GM21515 (cell line): ENCODE results near the gene NFATC2.
A peak's percentile ranks its signal among the peaks of the same experiment; 100 is the strongest.
"Not testable (repeated sequence)": the region's sequence is repeated elsewhere in the genome, so short reads cannot be mapped to it uniquely, and the experiment has no call there.

Source experiments
- ATAC-seq: cut with Tn5 transposase; IDR thresholded peaks from one replicate; pipeline ENCODE4 v1.9.1; 2021; ENCODE audit not compliant: unreplicated experiment

NFATC2 gene

GRCh38 chr20:51540580-51540979, 1.9 kb downstream of the NFATC2 start:
- ATAC-seq = no peak

DNA sequence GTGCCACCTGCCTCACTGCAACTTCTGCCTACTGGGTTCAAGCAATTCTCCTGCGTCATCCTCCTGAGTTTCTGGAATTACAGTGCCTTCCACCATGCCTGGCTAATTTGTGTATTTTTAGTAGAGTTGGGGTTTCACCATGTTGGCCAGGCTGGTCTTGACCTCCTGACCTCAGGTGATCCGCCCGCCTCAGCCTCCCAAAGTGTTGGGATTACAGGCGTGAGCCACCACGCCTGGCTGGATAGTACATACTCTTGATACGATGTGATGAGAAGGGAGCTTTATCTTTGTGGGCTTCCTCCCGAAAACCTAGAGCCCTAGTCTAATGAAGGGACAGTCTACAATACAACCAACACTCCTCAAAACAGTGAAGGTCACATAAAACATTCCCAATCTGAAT, 2.4 kb downstream of the NFATC2 start:
- ATAC-seq = not testable (repeated sequence)

GRCh38 chr20:51536116-51537069, 6.1 kb downstream of the NFATC2 start:
- no peak for ATAC-seq

GRCh38 chr20:51535674-51536073, 6.8 kb downstream of the NFATC2 start:
- ATAC-seq = no peak

GRCh38 chr20:51535075-51535386, 7.5 kb downstream of the NFATC2 start:
- no peak for ATAC-seq

GRCh38 chr20:51533291-51534172, 9.0 kb downstream of the NFATC2 start:
- ATAC-seq = no peak

DNA sequence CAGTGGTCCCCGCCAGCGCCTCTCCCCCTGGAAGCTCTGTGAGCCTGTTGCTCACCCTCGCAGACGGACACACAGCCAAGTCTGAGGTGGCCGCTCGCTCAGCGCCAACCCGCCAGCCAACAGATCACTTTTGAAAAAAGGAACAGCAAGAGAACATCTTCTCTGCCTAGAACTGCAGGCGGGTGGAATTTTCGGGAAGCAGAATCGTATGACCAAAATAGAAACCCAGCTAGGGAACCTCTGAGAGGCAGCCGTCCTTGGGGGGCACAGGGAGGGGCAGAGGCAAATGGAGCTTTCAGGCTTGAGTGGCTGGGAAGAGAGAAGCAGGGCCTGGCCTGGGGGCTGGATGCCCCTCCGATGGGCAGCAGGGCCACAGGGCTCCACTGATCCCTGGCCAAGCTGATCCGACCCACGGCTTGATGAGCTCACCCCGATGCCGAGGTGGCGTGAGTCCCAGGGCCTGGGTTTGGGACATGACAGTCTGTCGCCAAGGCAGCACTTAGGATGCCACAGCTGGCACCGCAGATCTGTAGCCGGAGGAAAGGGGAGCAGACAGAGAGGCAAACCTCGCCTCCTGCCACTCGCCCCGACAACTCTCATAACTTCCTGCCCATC, 9.8 kb downstream of the NFATC2 start:
- ATAC-seq = no peak

- no peak for ATAC-seq
Observed at GRCh38 chr20:51531712-51532456, 10.6 kb downstream of the NFATC2 start.

GRCh38 chr20:51531141-51531710, 11.3 kb downstream of the NFATC2 start:
- peak; percentile 46 for ATAC-seq

DNA sequence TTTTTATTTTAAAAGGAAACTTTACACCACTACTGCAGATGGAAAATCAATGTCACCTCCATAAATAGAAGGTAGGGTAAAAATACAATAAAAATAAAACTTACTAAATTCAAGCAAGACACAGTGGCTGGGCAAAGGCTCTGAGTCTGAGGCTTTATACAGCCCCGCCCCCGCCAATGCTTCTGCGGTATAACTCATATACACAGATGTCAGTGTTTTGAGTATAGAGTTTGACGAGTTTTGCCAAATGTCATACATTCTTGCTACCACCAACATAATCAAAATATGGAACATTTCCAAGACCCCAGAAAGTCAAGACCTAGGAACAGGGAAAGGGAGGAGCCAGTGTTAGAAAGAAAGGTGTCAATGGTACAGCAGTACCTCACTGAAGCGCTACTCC, 12.8 kb downstream of the NFATC2 start:
- no peak for ATAC-seq

DNA sequence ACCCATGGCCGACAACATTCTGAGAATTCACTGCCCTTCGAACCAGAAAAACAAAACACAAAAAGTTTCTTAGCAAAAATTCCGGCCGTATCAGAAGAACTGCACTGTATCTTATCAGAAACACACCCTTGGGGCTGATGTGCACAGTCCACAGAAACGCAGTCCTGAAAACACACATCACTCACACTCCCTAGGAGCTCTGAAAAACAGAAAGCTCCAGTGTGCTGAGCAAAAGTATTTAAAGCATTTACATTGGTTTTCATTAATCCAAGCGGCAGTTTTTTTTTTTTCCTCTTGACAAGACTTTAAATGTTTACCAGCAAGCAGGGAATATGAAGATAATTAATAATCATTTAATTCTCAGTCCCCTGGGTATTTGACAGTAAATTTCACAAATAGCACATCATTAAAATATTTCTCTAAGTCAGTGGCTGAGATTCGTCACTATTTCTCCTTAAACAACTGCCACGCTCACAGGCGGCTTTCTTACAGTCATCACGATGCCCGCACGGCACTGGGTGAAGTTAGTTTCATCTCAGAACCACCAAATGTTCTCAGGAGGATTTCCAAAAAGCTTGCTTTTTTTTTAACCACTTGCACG, 13.3 kb downstream of the NFATC2 start:
- no peak for ATAC-seq

DNA sequence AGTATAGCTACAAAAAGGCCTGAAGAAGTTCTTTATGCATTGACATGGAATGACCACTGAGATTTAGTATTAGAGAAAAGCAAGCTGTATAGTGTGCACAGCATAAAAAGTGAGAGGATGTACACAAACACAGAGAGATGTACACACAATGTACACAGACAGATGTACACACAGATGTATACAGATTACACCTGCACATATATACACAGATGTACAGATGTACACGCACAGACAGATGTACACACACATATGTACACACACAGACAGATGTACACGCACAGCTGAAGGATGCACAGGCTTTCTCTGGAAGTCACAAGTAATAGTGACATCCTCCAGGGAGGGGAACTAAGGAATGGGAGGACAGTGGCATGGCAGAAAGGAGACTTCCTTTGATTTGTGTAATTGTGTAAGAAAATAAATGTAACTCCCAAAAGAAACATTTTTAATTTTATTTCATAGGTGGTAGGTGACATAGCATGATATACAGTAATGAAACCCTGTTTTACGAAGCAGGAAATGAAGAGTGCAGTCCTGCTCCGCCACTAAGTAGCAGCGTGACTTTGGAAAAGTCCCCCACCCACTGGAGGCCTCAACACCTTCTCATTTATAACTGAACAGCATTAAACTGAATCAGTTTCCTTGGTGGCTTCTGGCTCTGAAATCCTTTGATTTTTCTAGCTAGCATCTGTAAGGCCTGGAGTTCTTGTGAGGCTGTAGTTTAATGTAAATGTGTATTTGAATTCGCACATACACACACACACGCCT, 14.1 kb downstream of the NFATC2 start:
- ATAC-seq = no peak

DNA sequence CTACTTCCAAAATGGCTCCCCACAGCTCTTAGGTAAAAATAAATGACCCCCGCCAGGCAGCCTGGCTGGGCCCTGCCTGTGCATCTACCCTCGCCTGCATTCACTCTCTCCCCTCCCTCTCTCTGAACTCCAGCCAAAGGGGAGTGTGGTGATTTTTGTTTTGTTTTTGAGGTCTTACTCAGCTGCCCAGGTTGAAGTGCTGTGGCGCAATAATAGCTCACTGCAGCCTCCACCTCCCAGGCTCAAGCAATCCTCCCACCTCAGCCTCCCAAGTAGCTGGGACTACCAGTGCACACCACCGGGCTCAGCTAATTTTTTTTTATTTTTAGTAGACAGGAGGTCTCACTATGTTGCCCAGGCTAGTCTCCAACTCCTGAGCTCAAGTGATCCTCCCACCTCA, 15.8 kb downstream of the NFATC2 start:
- no peak for ATAC-seq

DNA sequence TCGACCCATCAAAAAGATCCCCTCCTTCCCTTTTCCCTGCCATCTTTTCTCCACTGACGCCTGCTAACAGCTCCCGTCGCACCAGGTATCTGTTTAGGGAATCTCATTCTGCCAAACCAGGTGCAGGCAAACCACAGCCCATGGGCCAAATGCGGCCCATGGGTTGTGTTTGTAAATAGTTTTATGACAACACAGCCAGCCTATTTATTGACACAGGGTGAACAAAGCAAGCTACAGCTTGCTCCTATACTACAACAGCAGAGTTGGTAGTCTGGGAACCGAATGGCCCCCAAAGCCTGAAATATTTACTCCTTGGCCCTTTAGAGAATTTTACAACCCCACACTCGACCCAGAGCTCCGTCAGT, 16.4 kb downstream of the NFATC2 start:
- no peak for ATAC-seq

- ATAC-seq = no peak
Observed at GRCh38 chr20:51525241-51526105, 17.0 kb downstream of the NFATC2 start.

DNA sequence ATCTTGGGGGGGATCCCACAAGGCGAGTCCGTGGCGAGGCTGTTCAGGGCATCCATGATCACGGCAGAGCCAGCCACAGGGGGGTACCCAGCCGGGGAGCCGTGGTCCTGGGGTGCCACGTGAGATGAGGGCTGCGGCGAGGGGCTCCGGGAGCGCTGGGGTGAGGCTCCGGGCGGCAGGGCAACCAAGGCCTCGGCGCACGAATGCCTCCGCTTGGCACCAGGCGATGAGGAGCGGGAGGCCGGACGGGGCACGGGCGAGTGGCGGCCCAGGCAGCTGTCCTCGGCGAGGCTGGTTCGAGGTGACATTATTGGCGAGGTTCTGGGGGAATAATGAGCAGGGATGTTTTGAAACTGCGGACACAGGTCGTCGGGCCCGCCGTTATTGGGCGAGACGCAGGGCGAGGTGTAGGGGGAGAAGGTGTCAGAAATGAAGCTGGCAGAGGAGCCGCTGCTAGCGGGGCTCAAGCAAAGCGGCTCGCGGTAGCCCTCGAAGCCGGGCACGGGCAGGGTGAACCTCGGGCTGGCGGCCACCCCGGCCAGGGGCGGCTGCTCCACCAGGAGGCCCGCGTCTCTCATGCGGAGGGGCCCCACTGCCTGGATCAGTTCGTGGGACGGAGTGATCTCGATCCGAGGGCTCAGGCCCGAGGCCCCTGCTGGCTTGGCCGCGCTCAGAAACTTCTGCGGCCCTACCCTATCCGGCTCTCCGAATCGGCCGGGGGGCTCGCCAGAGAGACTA, 19.1 kb downstream of the NFATC2 start:
- no peak for ATAC-seq

DNA sequence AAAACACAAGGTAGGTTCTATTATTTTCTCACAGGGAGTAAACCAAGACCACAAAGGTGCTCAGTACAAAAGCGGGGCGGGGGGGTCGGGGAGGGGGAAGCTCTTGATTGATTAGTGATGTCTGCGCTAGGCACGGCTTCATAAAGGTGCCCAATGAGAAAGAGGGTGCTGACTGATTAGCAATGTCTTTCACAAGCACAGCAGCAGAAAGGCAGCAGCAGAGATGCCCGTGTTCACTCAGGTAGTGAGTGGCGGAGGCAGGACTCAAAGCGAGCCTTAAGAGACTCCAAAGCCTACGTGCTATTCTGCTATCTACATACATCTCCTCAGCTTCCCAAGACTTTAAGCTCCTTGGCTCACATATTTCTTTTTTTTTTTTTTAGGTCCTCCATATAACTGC, 20.3 kb downstream of the NFATC2 start:
- no peak for ATAC-seq

DNA sequence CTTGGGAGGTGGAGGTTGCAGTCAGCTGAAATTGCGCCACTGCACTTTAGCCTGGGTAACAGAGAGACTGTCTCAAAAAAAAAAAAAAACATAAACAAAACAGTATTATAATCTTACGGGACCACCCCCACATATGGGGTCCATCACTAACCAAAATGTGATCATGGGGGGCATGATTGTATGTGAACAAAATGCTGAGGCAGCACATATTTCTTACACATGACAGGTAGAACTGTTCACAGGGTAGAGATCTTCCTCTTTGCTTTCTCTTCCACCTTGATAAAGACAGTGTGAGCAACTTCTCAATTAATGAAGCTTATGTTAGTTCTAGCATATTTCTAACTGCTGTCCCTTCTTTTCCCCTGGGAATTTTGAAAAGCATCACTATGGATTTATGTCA, 24.7 kb downstream of the NFATC2 start:
- ATAC-seq = no peak
